ENCODE data around the gene ZNF888. TPM values are rescaled to one million over a fixed set of nuclear protein-coding genes. Genes with fewer than 3 reads are reported as not detected.

ZNF888 gene
- total and polyA plus RNA-seq, 9 of the 15 experiments (the other 6 are each of a cell fraction or from before 2014, with no cell fraction given): 1.6 to 13.3 (median 9.9) TPM

DNA sequence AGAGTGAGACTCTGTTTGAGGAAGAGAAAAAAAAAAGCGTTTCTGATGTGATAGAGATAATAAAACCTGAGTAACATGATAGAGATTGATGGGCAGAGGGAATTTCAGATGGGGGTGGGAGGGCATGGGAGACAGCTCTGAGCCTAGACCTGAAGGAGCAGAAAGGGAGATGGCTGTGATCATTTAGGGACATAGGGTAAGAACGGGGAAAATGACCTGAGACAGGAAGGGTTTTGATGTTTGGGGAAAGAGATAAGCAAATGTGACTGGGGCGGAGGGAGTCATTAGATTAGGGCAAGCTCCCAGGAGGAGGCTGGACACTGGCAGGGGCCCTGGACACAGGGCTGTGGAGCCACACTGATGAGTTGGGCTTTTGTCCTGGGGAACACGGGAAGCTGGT is 31.9 kb downstream of the ZNF888 start:
- TF ChIP-seq RCOR1 (IDR thresholded peaks at IDR 0.05; ENCODE audit: borderline replicate concordance in 1 of 2, low read depth in 2 of 2, low read length in 2 of 2) (0 out of 4 replicates have a peak, but pooled peaks of 1 of the 2 experiments have one; percentile 21), NCOR1 (IDR thresholded peaks at IDR 0.05) (peak; percentile 27; the same call in 1 of the 2 replicates), ZNF609 (CRISPR knock-in tag; IDR thresholded peaks at IDR 0.05; ENCODE audit: borderline replicate concordance) (no peak), TAL1 (IDR thresholded peaks at IDR 0.05) (peak; percentile 38; the same call in 1 of the 2 replicates), TCF3 (CRISPR knock-in tag; IDR thresholded peaks at IDR 0.05) (peak; percentile 38; the same call in 1 of the 2 replicates), STAG1 (CRISPR knock-in tag; IDR thresholded peaks at IDR 0.05; ENCODE audit: borderline replicate concordance) (no peak), CBFA2T3 (IDR thresholded peaks at IDR 0.05) (peak; percentile 61), ARID1B (IDR thresholded peaks at IDR 0.05) (peak; percentile 69), TRIM25 (IDR thresholded peaks at IDR 0.05; ENCODE audit: borderline replicate concordance) (no peak)
- no peaks in the 10 kb centered on the region for H3K9me3 ChIP-seq (replicated peaks; ENCODE audit: control insufficient read depth, insufficient read depth, low read depth, low read length)
- no peaks in the 10 kb centered on the region for H3K27me3 ChIP-seq (ENCODE audit: control insufficient read depth in 2 of 2, insufficient read depth in 2 of 2, low read length in 2 of 2)
- intact Hi-C loops (cut with micrococcal nuclease): no loop called here
- BruUV-seq (replicated peaks): no TSS peak
- no peak overlapping the region; the same call in 2 of the 3 replicates for H3K27ac ChIP-seq (ENCODE audit: extremely low read depth, low read depth, low read length)
- peak in 2 of 4 experiments; percentile 37 to 50 for DNase-seq (ENCODE audit: extremely low read depth in 1 of 4, low spot score in 3 of 4)
- peak; percentile 44 for ATAC-seq
- no peak overlapping the region for H3K9ac ChIP-seq (ENCODE audit: insufficient read depth in 1 of 2, low read depth in 2 of 2, low read length in 2 of 2)
- ChIA-PET POLR2A (interaction anchor here (0.6 to 1.4 kb wide), 3 partner anchors 8 to 104 kb away, joined by 3 to 4 read pairs (median 3); no protein-coding TSS in a partner anchor), CTCF (ENCODE audit: low intra/inter-chr PET ratio) (no interaction called here)
- no peak overlapping the region for H2AFZ ChIP-seq (ENCODE audit: low read depth, low read length)
- FAIRE-seq: no peak
- in situ Hi-C loops (cut with MboI): no loop called here
- peaks cover 75% of the 10 kb centered on the region for H3K36me3 ChIP-seq (ENCODE audit: control insufficient read depth, insufficient read depth, low read length)
- peaks cover 3% of the 10 kb centered on the region for H3K9me1 ChIP-seq (ENCODE audit: control insufficient read depth, insufficient read depth, low read length)
- H3K79me2 ChIP-seq (ENCODE audit: control insufficient read depth, insufficient read depth, low read length): peaks cover 49% of the 10 kb centered on the region
- no peaks in the 10 kb centered on the region; the same call in 1 of the 2 replicates for H4K20me1 ChIP-seq (replicated peaks; ENCODE audit: control insufficient read depth, insufficient read depth, low read length)
- H3K4me2 ChIP-seq (ENCODE audit: insufficient read depth, low read length): peak overlapping the region; percentile 25; the same call in 1 of the 2 replicates
- WGBS (ENCODE audit: insufficient coverage, low coverage, missing lambda C conversion rate): 0% methylated on average over 4 of the region's 4 CpGs
- peaks cover 6 to 8% of the 10 kb centered on the region in 2 experiments; a peak in 4 of 5 replicates for H3K4me1 ChIP-seq (replicated peaks in 1 of 2; ENCODE audit: control insufficient read depth in 2 of 2, insufficient read depth in 2 of 2, low read length in 2 of 2)
- no peak overlapping the region for H3K4me3 ChIP-seq
